K562 (cell line): ENCODE measurements around the gene RAB27B. TPM values are rescaled to one million over a fixed set of nuclear protein-coding genes. Genes with fewer than 3 reads are reported as not detected.

ENCODE experiments used
- CCAR2 ChIP-seq: fragments of 200-400 bp; formaldehyde crosslinking; IDR thresholded peaks from 2 replicates; pipeline ENCODE4 v1.6.1; 2017; ENCODE audit warnings: mild to moderate bottlenecking, low read depth, low read length
- HES1 ChIP-seq: fragments of 450-650 bp; IDR thresholded peaks from 2 replicates; pipeline ENCODE4 v1.6.1; 2016; ENCODE audit warnings: low read depth, mild to moderate bottlenecking, moderate library complexity
- REST ChIP-seq, 2 experiments: fragments of 450-650 bp; formaldehyde crosslinking in 1 of 2; IDR thresholded peaks; 2 replicates each; pipeline versions ENCODE4 v1.4.0 to v1.6.1; 2014 to 2020; ENCODE audit warnings: mild to moderate bottlenecking in 2 of 2, borderline replicate concordance in 1 of 2, low read depth in 1 of 2
- SIN3A ChIP-seq, 2 experiments: fragments of 150-350 bp in 1 of 2; IDR thresholded peaks; 2 replicates each; pipeline ENCODE4 v1.6.1; 2011 to 2016; ENCODE audit warnings: borderline replicate concordance in 2 of 2, low read depth in 2 of 2, low read length in 2 of 2, mild to moderate bottlenecking in 2 of 2, moderate library complexity in 2 of 2; ENCODE audit not compliant: control insufficient read depth in 1 of 2
- polyA plus RNA-seq, 8 experiments: library from polyadenylated mRNA; depleted of rRNA in 4 of 8; stranded (reverse) in 5 of 8; unstranded in 3 of 8; fragments of >200 nt; fragmentation: Nextera tagmentation in 2 of 8; fragmentation: Illumina TruSeq in 1 of 8; extraction: Ambion mirVana in 2 of 8; extraction: Trizol in 1 of 8; gene quantifications; 2 replicates each; pipeline versions ENCODE4 v1.2.1 to v1.2.3, GENCODE V29; 2011 to 2014; ENCODE audit warnings: inconsistent platforms in 1 of 8, missing spikeins in 1 of 8
- total RNA-seq, 7 experiments: library from RNA; depleted of rRNA in 6 of 7; stranded (reverse); fragments of >200 nt in 6 of 7; fragmentation: Illumina TruSeq in 2 of 7; extraction: Trizol in 2 of 7; gene quantifications; 2 replicates each; pipeline versions ENCODE4 v1.2.1 to v1.2.3, GENCODE V29; 2011 to 2021; ENCODE audit warnings: low replicate concordance in 1 of 7

The RAB27B gene
- total and polyA plus RNA-seq, 9 of the 15 experiments (the other 6 are each of a cell fraction or from before 2014, with no cell fraction given), result 0.44 to 5.7 (median 1.2) TPM

GRCh38 chr18:54910161-54910919 is 82.1 kb downstream of the RAB27B start (continued):
- TF ChIP-seq REST (IDR thresholded peaks at IDR 0.05; ENCODE audit: borderline replicate concordance), result no peak
- no peak for TF ChIP-seq REST (CRISPR knock-in tag; IDR thresholded peaks at IDR 0.05; ENCODE audit: low read depth)
- no peak for TF ChIP-seq SIN3A (IDR thresholded peaks at IDR 0.05; ENCODE audit: borderline replicate concordance in 2 of 2, control insufficient read depth in 1 of 2, low read depth in 2 of 2, low read length in 2 of 2)
- no peak for TF ChIP-seq HES1
- no peak for TF ChIP-seq CCAR2
- TF ChIP-seq, all 486 proteins: peak for 0
